GM15510 (cell line): ENCODE data around the gene PODN.

Experiments used
- POLR2A ChIP-seq: IDR thresholded peaks from 3 replicates; pipeline ENCODE4 v1.6.1; 2011; ENCODE audit warnings: borderline replicate concordance; ENCODE audit not compliant: insufficient read length; ENCODE audit errors: extremely low read depth

PODN gene

GRCh38 chr1:53078333-53079101 is 16.5 kb downstream of the PODN start:
- TF ChIP-seq POLR2A, result no peak

GRCh38 chr1:53079251-53079650 is 17.2 kb downstream of the PODN start:
- no peak for TF ChIP-seq POLR2A

- TF ChIP-seq POLR2A, result no peak
These were observed 18.0 kb downstream of the PODN start for GRCh38 chr1:53080041-53080440.

- no peak for TF ChIP-seq POLR2A
These were observed 18.8 kb downstream of the PODN start for GRCh38 chr1:53080769-53081168.

- no peak for TF ChIP-seq POLR2A
These were observed 19.5 kb downstream of the PODN start for GRCh38 chr1:53081384-53082066.

- no peak for TF ChIP-seq POLR2A
These were observed 20.9 kb downstream of the PODN start for GRCh38 chr1:53082826-53083455.

- no peak for TF ChIP-seq POLR2A
These were observed 21.9 kb downstream of the PODN start for GRCh38 chr1:53083636-53084588.

- TF ChIP-seq POLR2A, result no peak
These were observed 22.6 kb downstream of the PODN start for GRCh38 chr1:53084589-53084971.

GRCh38 chr1:53085405-53085804 is 23.4 kb downstream of the PODN start:
- TF ChIP-seq POLR2A, result no peak

- no peak for TF ChIP-seq POLR2A
These were observed 24.6 kb downstream of the PODN start for GRCh38 chr1:53086491-53087070.

GRCh38 chr1:53087332-53088285 is 25.6 kb downstream of the PODN start:
- no peak for TF ChIP-seq POLR2A

- TF ChIP-seq POLR2A, result no peak
These were observed 26.7 kb downstream of the PODN start for GRCh38 chr1:53088616-53089300.
